Endothelial cell of umbilical vein (primary cell): ENCODE measurements around the gene JMJD8.

Source experiments
- EZH2 ChIP-seq: IDR thresholded peaks from 2 replicates; pipeline ENCODE4 v1.6.1; 2012; ENCODE audit warnings: borderline replicate concordance, low read depth, mild to moderate bottlenecking, moderate library complexity, low read length, inconsistent platforms; ENCODE audit not compliant: severe bottlenecking
- JUN ChIP-seq: IDR thresholded peaks from 2 replicates; pipeline ENCODE4 v1.6.1; 2011; ENCODE audit warnings: borderline replicate concordance, low read depth; ENCODE audit not compliant: insufficient read length, insufficient read depth
- TF ChIP-seq, protein P1 (sequence below), 2 donors: IDR thresholded peaks; 1 replicate in 1 of 2; 2 replicates in 1 of 2; pipeline ENCODE4 v1.5.1; 2011; ENCODE audit warnings: low read length in 2 of 2, mild to moderate bottlenecking in 2 of 2, moderate library complexity in 2 of 2, control low read depth in 1 of 2, inconsistent platforms in 1 of 2, low read depth in 1 of 2; ENCODE audit not compliant: insufficient read depth in 1 of 2; ENCODE audit errors: extremely low read depth in 1 of 2

DNA sequence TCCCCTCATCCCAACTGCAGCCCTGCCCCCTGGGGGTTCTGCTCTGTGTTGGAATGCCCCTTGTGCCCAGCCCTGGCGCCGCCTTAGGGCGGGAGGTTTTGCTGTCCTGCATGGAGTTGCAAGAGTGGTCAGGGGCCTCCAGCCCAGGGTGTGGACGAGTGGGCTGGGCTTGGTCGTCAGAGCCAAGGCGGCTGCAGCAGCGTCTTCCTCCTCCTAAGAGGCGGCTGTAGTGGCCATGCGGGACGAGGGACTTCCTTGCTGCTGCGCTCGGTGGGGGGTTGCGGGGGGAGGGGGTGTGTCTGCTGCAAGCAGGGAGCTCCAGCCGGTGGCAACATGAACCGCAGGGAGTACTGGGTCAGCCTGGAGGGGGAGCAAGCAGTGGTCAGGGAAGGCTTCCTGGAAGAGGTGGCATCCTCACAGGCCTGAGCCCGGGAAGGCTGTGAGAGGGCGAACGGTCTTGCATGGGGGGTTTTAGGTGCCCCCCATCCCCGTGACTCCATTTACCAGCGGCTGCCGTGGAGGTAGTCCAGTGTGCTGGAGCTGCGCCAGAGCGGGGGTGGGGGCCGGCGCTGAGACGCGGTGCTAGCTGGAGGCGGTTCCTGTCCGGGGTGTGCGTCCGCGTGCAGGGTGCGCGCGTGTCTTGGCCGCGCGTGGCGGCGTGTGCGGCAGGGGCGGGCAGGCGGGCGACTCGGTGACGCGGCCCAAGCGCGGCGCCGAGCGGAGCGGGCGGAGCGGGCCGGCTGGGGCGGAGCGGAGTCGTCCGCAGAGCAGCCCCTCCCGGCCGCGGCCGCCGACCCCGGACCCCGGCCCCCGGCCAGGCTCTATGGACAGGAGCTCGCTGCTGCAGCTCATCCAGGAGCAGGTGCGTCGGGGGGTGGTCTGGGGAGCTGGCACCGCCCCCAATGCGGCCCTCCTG lies 8.9 kb downstream of the JMJD8 start, which contains the start of gene RHBDL1:
- TF ChIP-seq, protein P1, sequence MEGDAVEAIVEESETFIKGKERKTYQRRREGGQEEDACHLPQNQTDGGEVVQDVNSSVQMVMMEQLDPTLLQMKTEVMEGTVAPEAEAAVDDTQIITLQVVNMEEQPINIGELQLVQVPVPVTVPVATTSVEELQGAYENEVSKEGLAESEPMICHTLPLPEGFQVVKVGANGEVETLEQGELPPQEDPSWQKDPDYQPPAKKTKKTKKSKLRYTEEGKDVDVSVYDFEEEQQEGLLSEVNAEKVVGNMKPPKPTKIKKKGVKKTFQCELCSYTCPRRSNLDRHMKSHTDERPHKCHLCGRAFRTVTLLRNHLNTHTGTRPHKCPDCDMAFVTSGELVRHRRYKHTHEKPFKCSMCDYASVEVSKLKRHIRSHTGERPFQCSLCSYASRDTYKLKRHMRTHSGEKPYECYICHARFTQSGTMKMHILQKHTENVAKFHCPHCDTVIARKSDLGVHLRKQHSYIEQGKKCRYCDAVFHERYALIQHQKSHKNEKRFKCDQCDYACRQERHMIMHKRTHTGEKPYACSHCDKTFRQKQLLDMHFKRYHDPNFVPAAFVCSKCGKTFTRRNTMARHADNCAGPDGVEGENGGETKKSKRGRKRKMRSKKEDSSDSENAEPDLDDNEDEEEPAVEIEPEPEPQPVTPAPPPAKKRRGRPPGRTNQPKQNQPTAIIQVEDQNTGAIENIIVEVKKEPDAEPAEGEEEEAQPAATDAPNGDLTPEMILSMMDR (IDR thresholded peaks at IDR 0.05; ENCODE audit: extremely low read depth in 1 of 2, insufficient read depth in 1 of 2, low read depth in 1 of 2, low read length in 2 of 2): no peak
- TF ChIP-seq EZH2 (no peak), JUN (no peak)
